Astrocyte (in vitro differentiated cells and primary cell): ENCODE data around the gene GRAMD1B. TPM values are rescaled to one million over a fixed set of nuclear protein-coding genes. Genes with fewer than 3 reads are reported as not detected.

ENCODE experiments used
- DNase-seq: peaks from one replicate; pipeline ENCODE4 v3.0.0-alpha.2; 2010; ENCODE audit warnings: low read depth
- FAIRE-seq: peaks from 2 replicates; lab custom pipeline; 2011; peaks lifted over from hg19 to GRCh38; lab: Jason Lieb, UNC
- H2AFZ ChIP-seq: 2 replicates; pipeline ENCODE4 v1.6.0; 2012; ENCODE audit warnings: low read depth, low read length, inconsistent platforms
- H3K27ac ChIP-seq: 2 replicates; pipeline ENCODE4 v1.5.1; 2011; ENCODE audit warnings: low read depth, low read length, inconsistent platforms
- H3K27me3 ChIP-seq: 2 replicates; pipeline ENCODE4 v1.6.0; 2011; ENCODE audit warnings: low read length, inconsistent platforms; ENCODE audit not compliant: insufficient read depth
- H3K36me3 ChIP-seq: 2 replicates; pipeline ENCODE4 v1.5.1; 2011; ENCODE audit warnings: low read length, inconsistent platforms; ENCODE audit not compliant: insufficient read depth
- H3K4me1 ChIP-seq: 2 replicates; pipeline ENCODE4 v1.5.1; 2011; ENCODE audit warnings: low read length, inconsistent platforms; ENCODE audit not compliant: insufficient read depth
- H3K4me2 ChIP-seq: 2 replicates; pipeline ENCODE4 v1.6.0; 2012; ENCODE audit warnings: low read length, inconsistent platforms
- H3K4me3 ChIP-seq: 2 replicates; pipeline ENCODE4 v1.5.1; 2011; ENCODE audit warnings: low read depth, mild to moderate bottlenecking, low read length, inconsistent platforms; ENCODE audit not compliant: insufficient read depth
- H3K79me2 ChIP-seq: 2 replicates; pipeline ENCODE4 v1.6.0; 2012; ENCODE audit warnings: mild to moderate bottlenecking, low read length, inconsistent platforms; ENCODE audit not compliant: insufficient read depth
- H3K9ac ChIP-seq: 2 replicates; pipeline ENCODE4 v1.6.0; 2012; ENCODE audit warnings: mild to moderate bottlenecking, low read length, inconsistent platforms
- H3K9me3 ChIP-seq: 2 replicates; pipeline ENCODE4 v1.5.1; 2012; ENCODE audit warnings: low read depth, mild to moderate bottlenecking, low read length, inconsistent platforms; ENCODE audit not compliant: insufficient read depth
- H4K20me1 ChIP-seq: 2 replicates; pipeline ENCODE4 v1.6.0; 2012; ENCODE audit warnings: low read length, inconsistent platforms; ENCODE audit not compliant: insufficient read depth
- H3K27ac Mint-ChIP-seq: one replicate; pipeline ENCODE4 v1.8.0; 2021; ENCODE audit warnings: mild to moderate bottlenecking, mixed read lengths; ENCODE audit not compliant: unreplicated experiment
- H3K27me3 Mint-ChIP-seq: one replicate; pipeline ENCODE4 v1.8.0; 2021; ENCODE audit warnings: low read depth, mixed read lengths; ENCODE audit not compliant: unreplicated experiment
- H3K36me3 Mint-ChIP-seq: one replicate; pipeline ENCODE4 v1.8.0; 2021; ENCODE audit warnings: low read depth, mixed read lengths; ENCODE audit not compliant: unreplicated experiment
- H3K4me1 Mint-ChIP-seq: one replicate; pipeline ENCODE4 v1.8.0; 2021; ENCODE audit warnings: low read depth, mixed read lengths; ENCODE audit not compliant: unreplicated experiment
- H3K4me3 Mint-ChIP-seq: one replicate; pipeline ENCODE4 v1.8.0; 2021; ENCODE audit warnings: mild to moderate bottlenecking, moderate library complexity, mixed read lengths; ENCODE audit not compliant: unreplicated experiment
- H3K9me3 Mint-ChIP-seq: one replicate; pipeline ENCODE4 v1.8.0; 2021; ENCODE audit warnings: mild to moderate bottlenecking, mixed read lengths; ENCODE audit not compliant: unreplicated experiment
- EZH2 ChIP-seq: IDR thresholded peaks from 2 replicates; pipeline ENCODE4 v1.6.1; 2012; ENCODE audit warnings: mild to moderate bottlenecking, low read length, inconsistent platforms; ENCODE audit not compliant: insufficient read depth
- total RNA-seq: library from RNA; stranded (reverse); gene quantifications from 2 replicates; pipeline ENCODE4 v1.2.1, GENCODE V29; 2021
- TF ChIP-seq, protein P1 (sequence below): IDR thresholded peaks from 2 replicates; pipeline ENCODE4 v1.5.1; 2011; ENCODE audit warnings: low read depth, mild to moderate bottlenecking, inconsistent platforms, low read length, moderate library complexity; ENCODE audit not compliant: insufficient read depth

GRAMD1B gene
- total RNA-seq, 1 donor from 2014 or later = 6.5 TPM

DNA sequence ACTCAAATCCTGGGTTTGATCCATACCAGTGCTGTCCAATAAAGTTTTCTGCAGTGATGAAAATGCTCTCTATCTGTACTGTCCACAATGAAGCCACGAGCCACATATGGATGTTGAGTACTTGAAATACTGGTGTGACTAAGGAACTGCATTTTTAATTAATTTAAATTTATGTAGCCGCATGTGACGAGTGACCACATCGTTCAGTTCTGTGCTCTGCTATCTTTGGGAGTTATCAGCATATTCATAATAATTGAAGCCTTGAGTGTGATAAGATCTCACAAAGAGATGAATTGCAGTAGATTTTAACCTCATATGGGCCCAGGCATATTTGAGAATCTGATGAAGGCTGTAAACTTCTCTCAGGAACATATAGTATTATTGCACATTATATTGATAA lies 40.8 kb downstream of the GRAMD1B start:
- Histone ChIP-seq H3K27me3 (no peaks in the 10 kb centered on the region), H3K36me3 (no peaks in the 10 kb centered on the region), H2AFZ (no peak overlapping the region), H3K79me2 (no peaks in the 10 kb centered on the region), H3K4me2 (no peak overlapping the region), H3K4me3 (no peak overlapping the region), H3K9me3 (no peaks in the 10 kb centered on the region), H3K27ac (no peak overlapping the region), H3K4me1 (peaks cover 21% of the 10 kb centered on the region), H4K20me1 (no peaks in the 10 kb centered on the region), H3K9ac (no peak overlapping the region)
- Mint-ChIP-seq H3K9me3 (no peaks in the 10 kb centered on the region), H3K4me1 (peaks cover 19% of the 10 kb centered on the region), H3K27me3 (no peaks in the 10 kb centered on the region), H3K27ac (no peak overlapping the region), H3K36me3 (no peaks in the 10 kb centered on the region), H3K4me3 (no peak overlapping the region)
- TF ChIP-seq EZH2 = no peak
- TF ChIP-seq, protein P1, sequence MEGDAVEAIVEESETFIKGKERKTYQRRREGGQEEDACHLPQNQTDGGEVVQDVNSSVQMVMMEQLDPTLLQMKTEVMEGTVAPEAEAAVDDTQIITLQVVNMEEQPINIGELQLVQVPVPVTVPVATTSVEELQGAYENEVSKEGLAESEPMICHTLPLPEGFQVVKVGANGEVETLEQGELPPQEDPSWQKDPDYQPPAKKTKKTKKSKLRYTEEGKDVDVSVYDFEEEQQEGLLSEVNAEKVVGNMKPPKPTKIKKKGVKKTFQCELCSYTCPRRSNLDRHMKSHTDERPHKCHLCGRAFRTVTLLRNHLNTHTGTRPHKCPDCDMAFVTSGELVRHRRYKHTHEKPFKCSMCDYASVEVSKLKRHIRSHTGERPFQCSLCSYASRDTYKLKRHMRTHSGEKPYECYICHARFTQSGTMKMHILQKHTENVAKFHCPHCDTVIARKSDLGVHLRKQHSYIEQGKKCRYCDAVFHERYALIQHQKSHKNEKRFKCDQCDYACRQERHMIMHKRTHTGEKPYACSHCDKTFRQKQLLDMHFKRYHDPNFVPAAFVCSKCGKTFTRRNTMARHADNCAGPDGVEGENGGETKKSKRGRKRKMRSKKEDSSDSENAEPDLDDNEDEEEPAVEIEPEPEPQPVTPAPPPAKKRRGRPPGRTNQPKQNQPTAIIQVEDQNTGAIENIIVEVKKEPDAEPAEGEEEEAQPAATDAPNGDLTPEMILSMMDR = no peak
- DNase-seq = no peak
- FAIRE-seq = no peak

DNA sequence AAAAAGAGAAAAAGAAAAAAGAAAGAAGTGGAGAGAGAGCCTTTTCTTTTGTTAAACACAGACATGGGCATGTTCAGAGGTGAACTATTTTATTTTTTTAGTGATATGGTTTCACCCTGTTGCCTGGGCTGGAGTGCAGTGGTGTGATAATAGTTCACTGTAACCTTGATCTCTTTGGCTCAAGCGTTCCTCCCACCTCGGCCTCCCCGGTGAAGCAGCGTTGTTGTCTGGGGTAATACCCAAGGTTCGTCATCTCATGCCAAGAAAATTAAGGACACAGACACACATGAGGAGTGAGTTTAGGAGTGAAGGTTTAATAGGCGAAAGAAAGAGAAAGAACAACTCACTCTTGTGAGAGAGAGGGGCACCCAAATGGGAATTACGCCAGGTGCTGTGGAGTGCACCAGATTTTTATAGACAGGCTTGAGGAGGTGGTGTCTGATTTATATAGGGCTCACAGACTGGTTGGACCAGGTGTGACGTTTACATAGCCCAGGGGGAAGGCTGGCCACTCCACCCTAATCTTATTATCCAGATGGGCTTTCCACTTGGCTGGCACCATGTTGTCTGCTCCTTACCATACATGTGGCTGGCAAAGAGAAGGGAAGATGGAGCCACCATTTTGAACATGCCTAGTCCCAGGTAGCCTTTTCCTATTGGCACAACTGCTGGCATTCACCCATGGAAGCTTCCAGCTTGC lies 42.3 kb downstream of the GRAMD1B start:
- Histone ChIP-seq H3K79me2 (no peaks in the 10 kb centered on the region), H3K36me3 (no peaks in the 10 kb centered on the region), H4K20me1 (no peaks in the 10 kb centered on the region), H3K9ac (no peak overlapping the region), H2AFZ (no peak overlapping the region), H3K27me3 (no peaks in the 10 kb centered on the region), H3K9me3 (no peaks in the 10 kb centered on the region), H3K4me2 (no peak overlapping the region), H3K27ac (no peak overlapping the region), H3K4me1 (peaks cover 21% of the 10 kb centered on the region), H3K4me3 (no peak overlapping the region)
- H3K4me1 Mint-ChIP-seq = peaks cover 19% of the 10 kb centered on the region
- no peaks in the 10 kb centered on the region for H3K9me3 Mint-ChIP-seq
- no peaks in the 10 kb centered on the region for H3K27me3 Mint-ChIP-seq
- no peak for DNase-seq
- no peak overlapping the region for H3K4me3 Mint-ChIP-seq
- no peak for TF ChIP-seq EZH2
- TF ChIP-seq, protein P1 = no peak
- no peaks in the 10 kb centered on the region for H3K36me3 Mint-ChIP-seq
- no peak for FAIRE-seq
- H3K27ac Mint-ChIP-seq = no peak overlapping the region
